ENCODE data around the gene RAD51B.

DNA sequence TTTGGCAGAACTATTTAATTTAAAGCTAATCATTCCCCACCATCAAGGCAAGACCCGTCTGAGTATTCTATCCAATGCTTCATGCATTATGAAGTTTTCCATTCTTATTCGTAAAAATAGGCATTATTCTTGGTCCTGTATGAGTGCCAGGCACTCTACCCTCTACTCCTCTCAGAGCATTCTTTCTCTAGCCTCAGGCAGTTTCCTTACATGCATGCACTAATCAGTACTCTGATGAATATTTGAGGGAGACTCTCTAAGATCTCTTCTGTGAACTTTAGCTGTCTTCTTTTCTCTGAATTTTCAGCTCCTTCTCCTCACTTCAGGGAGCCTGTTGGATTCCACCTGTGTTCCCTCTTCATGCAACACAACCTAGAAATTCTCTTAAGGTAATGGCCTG lies 334.7 kb downstream of the RAD51B start:
- TF ChIP-seq, protein P1, sequence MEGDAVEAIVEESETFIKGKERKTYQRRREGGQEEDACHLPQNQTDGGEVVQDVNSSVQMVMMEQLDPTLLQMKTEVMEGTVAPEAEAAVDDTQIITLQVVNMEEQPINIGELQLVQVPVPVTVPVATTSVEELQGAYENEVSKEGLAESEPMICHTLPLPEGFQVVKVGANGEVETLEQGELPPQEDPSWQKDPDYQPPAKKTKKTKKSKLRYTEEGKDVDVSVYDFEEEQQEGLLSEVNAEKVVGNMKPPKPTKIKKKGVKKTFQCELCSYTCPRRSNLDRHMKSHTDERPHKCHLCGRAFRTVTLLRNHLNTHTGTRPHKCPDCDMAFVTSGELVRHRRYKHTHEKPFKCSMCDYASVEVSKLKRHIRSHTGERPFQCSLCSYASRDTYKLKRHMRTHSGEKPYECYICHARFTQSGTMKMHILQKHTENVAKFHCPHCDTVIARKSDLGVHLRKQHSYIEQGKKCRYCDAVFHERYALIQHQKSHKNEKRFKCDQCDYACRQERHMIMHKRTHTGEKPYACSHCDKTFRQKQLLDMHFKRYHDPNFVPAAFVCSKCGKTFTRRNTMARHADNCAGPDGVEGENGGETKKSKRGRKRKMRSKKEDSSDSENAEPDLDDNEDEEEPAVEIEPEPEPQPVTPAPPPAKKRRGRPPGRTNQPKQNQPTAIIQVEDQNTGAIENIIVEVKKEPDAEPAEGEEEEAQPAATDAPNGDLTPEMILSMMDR (IDR thresholded peaks at IDR 0.05): no peak
- no peak for TF ChIP-seq POLR2A (IDR thresholded peaks at IDR 0.05)

Measured in thyroid gland (tissue), 4 donors.